CD4-positive, alpha-beta T cell treated with Interleukin-17A for 1 hour (primary cell): ENCODE measurements around the gene ACER1.
"Not testable (repeated sequence)": the region's sequence is repeated elsewhere in the genome, so short reads cannot be mapped to it uniquely, and the experiment has no call there.

ENCODE experiments used
- DNase-seq: peaks from one replicate; pipeline ENCODE4 v3.0.0-alpha.2; 2020

Gene ACER1, protein sequence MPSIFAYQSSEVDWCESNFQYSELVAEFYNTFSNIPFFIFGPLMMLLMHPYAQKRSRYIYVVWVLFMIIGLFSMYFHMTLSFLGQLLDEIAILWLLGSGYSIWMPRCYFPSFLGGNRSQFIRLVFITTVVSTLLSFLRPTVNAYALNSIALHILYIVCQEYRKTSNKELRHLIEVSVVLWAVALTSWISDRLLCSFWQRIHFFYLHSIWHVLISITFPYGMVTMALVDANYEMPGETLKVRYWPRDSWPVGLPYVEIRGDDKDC

DNA sequence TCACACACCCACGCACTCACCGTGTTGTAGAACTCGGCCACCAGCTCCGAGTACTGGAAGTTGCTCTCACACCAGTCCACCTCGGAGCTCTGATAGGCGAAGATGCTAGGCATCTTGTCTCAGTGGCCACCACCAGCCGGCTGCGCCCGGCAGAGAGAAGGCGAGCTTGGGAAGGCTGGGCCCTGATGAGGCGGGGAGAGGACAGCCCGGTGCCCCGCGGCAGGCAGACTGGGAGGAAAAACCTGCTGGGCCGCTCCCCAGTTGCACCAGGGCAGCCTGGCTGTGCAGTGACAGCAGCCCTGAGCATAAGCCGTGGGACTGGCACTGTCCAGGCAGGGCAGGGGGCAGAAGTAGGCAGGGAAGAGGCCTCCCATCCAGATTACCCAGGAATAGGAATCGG, at the start of gene ACER1:
Gene ACER1, minus strand, starts transcription at position 174 of the 400 bp plus-strand sequence. Its CDS starts 61 bp downstream, at position 113.
- no peak for DNase-seq

- DNase-seq = no peak
Measured at GRCh38 chr19:6383188-6383587, 49.8 kb upstream of the ACER1 start.

- DNase-seq = no peak
Measured at GRCh38 chr19:6381030-6381750, 47.8 kb upstream of the ACER1 start.

GRCh38 chr19:6379744-6380143, 46.3 kb upstream of the ACER1 start:
- DNase-seq = no peak

DNA sequence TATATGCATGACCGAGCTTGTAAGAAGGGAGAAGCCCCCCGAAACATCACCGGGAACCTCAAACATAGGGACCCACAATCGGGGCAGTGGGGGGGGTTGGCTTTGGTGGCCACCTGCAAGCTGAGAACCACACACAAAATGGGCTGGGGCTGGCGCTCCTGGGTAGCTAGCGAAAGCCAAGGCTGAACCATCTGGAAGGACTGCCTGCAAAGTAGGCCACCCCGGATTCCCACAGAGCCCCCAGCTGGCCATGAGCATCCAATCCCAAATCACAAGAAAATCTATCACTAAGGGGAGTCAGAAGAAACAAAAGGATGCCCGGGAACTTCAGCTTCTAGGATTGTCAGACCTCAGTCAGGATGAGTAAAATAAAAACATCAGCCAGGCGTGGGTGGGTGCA, 45.1 kb upstream of the ACER1 start:
- DNase-seq = no peak

GRCh38 chr19:6378041-6378440, 44.6 kb upstream of the ACER1 start:
- no peak for DNase-seq

DNA sequence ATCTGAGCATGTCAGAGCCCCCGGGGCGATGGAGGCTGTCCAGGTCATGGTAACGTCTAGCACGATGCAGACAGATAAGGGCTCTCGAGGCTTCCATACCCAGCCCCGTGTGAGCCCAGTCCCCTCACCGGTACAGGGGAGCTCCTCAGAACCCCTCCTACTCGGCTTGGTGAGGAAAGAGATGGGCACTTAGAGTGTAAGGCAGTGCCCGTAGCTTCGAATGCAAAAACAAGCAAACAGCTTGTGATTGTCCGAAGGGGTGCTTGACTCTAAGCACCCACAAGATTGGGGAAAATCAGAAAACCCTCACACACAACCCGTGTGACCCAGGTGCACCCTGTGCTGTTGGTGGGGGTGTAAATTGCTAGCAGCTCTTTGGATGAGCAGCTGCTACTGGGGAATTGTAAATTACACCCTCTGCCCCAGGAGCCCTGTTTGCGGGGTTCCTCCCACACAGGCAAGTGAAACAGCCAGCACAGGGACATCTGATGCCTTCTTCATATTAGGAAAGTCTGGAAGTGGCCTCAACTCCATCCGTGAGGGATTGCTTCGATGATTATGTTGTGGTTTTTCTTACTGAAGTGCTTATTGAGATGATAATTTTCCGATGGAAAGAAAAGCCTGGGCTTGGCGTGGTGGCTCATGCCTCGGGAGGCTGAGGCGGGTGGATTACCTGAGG, 43.2 kb upstream of the ACER1 start:
- DNase-seq = no peak

GRCh38 chr19:6375411-6376010, 42.1 kb upstream of the ACER1 start, which contains the start of gene PSPN:
Gene PSPN (minus strand): TSS chr19:6375933. CDS start chr19:6375849, 84 bp downstream.
- no peak for DNase-seq

- no peak for DNase-seq
Measured at GRCh38 chr19:6374711-6375410, 41.4 kb upstream of the ACER1 start.

DNA sequence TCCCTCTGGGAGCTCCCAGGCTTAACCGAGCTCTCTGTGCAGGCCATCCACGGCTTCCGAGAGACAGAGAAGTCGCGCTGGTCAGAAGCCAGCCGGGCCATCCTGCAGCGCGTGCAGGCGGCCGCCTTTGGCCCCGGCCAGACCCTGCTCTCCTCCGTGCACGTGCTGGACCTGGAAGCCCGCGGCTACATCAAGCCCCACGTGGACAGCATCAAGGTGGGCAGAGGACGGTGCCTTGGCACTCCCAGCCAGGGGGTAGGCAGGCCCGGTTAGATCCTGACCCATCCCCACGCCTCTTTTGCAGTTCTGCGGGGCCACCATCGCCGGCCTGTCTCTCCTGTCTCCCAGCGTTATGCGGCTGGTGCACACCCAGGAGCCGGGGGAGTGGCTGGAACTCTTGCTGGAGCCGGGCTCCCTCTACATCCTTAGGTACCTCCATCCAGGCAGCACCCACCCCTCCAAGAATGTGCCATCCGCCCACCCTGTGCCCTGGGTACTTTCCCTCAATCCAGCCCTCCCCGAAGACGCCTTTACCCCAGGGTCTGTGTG, 40.8 kb upstream of the ACER1 start:
- no peak for DNase-seq

GRCh38 chr19:6373813-6374108, 40.3 kb upstream of the ACER1 start:
- no peak for DNase-seq

GRCh38 chr19:6373096-6373812, 39.8 kb upstream of the ACER1 start:
- peak; percentile 98 for DNase-seq

- peak; percentile 99 for DNase-seq
Measured at GRCh38 chr19:6372594-6373095, 39.2 kb upstream of the ACER1 start, which contains the start of gene ALKBH7. Gene ALKBH7 (plus strand): TSS chr19:6372794. CDS start chr19:6372821, 27 bp downstream.

GRCh38 chr19:6364353-6364752, 30.9 kb upstream of the ACER1 start:
- no peak for DNase-seq

GRCh38 chr19:6362351-6362801, 29.0 kb upstream of the ACER1 start:
- DNase-seq = peak; percentile 66

DNA sequence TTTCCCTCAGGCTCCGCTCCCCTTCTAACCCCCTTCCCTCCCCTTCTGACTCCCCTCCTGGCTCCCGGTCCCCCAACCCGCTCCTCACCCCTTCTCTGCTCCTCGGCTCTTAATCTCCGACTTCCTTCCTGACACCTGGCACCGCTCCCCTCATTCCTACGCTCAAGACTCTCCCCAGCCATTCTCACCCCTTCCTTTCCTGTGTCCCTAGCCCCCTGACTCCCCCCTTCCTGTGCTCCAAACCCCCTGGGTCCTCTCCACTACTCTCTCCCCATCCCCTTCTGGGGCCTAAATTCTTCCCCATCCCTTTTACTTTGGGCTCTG, 28.6 kb upstream of the ACER1 start:
- DNase-seq = no peak

DNA sequence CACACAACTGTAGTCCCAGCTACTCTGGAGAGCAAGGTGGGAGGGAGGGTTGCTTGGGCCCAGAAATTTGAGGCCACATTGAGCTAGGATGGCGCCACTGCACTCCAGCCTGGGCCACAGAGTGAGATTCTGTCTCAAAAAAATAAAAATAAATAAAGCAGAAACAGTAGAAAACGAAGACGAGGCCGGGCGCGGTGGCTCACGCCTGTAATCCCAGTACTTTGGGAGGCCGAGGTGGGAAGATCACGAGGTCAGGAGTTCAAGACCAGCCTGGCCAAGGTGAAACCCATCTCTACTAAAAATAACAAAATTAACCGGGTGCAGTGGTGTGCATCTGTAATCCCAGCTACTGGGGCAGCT, 27.4 kb upstream of the ACER1 start:
- not testable (repeated sequence) for DNase-seq

GRCh38 chr19:6360445-6360844, 27.0 kb upstream of the ACER1 start:
- DNase-seq = not testable (repeated sequence)

DNA sequence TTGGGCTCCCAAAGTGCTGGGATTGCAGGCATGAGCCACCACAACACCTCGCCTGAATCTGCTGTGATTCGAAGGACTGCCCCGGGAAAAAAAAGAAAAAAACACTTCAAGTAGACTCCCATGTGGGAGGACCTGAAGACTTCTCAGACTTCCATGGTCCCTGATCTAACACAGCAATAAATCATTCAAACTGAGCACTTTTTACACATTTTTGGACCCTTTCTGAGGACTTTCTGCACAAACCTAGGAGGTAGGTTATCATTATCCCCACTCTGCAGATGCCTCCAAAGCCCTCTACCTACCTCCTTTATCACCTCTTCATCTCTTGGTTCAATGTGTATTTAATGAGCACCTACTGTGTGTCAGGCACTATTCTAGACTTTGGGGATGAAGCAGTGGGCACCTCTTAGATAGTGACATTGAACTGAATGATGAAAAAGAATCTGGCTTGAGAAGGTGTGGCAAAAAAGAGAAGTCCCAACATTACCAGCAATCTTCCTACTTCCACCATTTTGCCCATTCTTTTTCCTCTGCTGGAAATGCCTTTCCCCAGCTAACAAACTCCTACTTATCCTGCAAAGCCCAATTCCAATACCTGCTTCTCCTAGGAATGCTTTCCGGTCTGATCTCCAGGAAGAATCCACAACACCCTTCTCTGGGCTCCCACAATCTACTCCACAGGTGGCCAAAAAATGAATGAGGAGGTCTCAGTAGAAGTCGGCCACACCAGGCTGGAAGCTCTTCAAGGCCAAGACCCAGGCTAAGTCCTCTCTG, 26.3 kb upstream of the ACER1 start:
- DNase-seq = no peak

- DNase-seq = no peak
Measured at GRCh38 chr19:6358003-6358402, 24.6 kb upstream of the ACER1 start.

GRCh38 chr19:6357174-6357573, 23.8 kb upstream of the ACER1 start:
- no peak for DNase-seq
